ENCODE results near the gene RBM28. TPM values are rescaled to one million over a fixed set of nuclear protein-coding genes. Genes with fewer than 3 reads are reported as not detected.

The RBM28 gene
- total RNA-seq, 4 donors from 2014 or later, result 14.4 to 226 (median 44.0) TPM

DNA sequence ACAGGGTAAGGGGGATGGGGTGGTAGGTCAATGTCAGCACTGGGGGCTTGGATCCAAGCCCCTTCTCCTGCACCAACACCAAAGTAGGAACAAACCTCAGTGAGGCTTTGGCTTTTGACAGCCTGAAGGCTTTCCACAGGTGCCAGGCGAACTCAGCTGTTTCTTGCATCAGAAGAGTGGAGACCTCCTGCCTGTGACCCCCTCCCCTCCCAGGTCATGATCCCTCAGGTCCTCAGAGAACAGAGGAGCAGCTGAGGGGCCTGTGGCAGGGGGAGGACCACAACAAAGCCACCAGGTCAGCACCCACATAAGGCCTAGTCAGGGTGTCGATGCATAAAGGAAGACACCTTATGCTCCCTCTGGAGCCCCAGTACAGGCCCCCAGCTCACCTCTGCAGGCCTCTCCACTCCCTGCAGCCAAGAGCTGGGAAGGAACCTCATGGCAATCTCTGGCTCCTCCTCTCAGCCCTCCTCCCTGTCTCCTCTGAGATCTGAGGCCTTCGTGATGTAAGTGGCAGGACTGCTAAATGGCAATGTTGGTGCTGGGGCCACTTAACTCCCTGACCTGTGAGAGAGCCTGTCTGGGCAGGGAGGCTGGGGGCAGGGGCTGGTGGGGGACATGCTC lies 36.9 kb upstream of the RBM28 start:
- no peak overlapping the region for H3K27ac ChIP-seq
- H3K36me3 ChIP-seq, result no peaks in the 10 kb centered on the region
- H3K9me3 ChIP-seq, result no peaks in the 10 kb centered on the region
- intact Hi-C loops (cut with DNase I; ENCODE audit: low total_unique reads), result no loop called here
- no peaks in the 10 kb centered on the region for H3K4me1 ChIP-seq
- H3K4me3 ChIP-seq, result no peak overlapping the region
- TF ChIP-seq, protein P1, sequence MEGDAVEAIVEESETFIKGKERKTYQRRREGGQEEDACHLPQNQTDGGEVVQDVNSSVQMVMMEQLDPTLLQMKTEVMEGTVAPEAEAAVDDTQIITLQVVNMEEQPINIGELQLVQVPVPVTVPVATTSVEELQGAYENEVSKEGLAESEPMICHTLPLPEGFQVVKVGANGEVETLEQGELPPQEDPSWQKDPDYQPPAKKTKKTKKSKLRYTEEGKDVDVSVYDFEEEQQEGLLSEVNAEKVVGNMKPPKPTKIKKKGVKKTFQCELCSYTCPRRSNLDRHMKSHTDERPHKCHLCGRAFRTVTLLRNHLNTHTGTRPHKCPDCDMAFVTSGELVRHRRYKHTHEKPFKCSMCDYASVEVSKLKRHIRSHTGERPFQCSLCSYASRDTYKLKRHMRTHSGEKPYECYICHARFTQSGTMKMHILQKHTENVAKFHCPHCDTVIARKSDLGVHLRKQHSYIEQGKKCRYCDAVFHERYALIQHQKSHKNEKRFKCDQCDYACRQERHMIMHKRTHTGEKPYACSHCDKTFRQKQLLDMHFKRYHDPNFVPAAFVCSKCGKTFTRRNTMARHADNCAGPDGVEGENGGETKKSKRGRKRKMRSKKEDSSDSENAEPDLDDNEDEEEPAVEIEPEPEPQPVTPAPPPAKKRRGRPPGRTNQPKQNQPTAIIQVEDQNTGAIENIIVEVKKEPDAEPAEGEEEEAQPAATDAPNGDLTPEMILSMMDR (IDR thresholded peaks at IDR 0.05), result no peak
- no peak for TF ChIP-seq POLR2A (IDR thresholded peaks at IDR 0.05)
- no peak for DNase-seq
- H3K27me3 ChIP-seq, result no peaks in the 10 kb centered on the region

DNA sequence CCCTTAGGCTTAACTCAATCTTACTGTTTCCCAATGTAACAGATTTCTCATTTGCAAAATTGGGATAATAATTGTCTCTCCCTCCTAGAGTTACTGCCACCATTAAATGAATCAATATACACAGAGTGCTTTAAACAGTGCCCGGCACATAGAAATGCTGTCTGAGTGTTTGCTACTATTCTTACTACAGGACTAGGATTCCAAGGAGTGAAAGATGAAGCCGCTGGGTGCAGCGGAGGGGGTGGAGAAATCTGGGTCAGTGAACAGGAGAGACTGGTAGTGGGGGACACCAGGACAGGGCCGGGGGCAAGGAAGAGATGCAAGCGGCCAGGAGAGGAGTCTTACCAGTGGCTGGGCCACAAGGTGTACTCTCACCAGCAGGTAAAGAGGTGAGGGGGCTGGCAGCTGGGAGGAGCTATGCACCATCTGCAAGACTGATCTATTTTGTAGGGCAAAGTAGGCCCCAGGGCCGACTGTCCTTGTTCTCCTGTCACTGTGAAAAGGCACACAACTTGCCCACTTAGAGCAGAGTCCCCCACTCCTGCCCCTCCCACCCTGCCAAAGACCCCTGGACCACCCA lies 36.3 kb upstream of the RBM28 start:
- no peaks in the 10 kb centered on the region for H3K9me3 ChIP-seq
- no peak for DNase-seq
- H3K4me1 ChIP-seq, result no peaks in the 10 kb centered on the region
- H3K27me3 ChIP-seq, result no peaks in the 10 kb centered on the region
- H3K4me3 ChIP-seq, result no peak overlapping the region
- H3K27ac ChIP-seq, result no peak overlapping the region
- TF ChIP-seq, protein P1 (IDR thresholded peaks at IDR 0.05), result no peak
- TF ChIP-seq POLR2A (IDR thresholded peaks at IDR 0.05), result no peak
- H3K36me3 ChIP-seq, result no peaks in the 10 kb centered on the region
- intact Hi-C loops (cut with DNase I; ENCODE audit: low total_unique reads), result no loop called here

DNA sequence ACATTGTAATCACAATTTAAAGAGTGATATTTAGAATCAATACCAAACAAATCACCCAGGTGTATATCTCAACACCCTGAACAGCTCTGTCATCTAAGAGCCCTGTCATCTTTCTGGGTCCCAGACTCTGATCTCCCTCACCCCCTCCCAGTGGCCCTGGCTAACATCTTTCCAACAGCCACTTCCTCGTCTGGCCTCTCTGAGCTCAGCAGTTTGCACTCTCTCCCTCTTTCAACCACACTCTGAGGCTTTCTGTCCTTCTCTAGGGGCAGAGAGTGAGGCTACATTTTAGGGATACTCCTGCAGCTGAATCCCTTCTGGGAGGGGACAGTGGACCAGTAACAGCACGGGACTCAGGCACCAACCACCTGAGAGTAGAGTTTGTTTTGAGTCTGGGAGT lies 34.9 kb upstream of the RBM28 start:
- H3K36me3 ChIP-seq, result no peaks in the 10 kb centered on the region
- H3K4me3 ChIP-seq, result no peak overlapping the region
- no peak for DNase-seq
- TF ChIP-seq POLR2A (IDR thresholded peaks at IDR 0.05), result no peak
- TF ChIP-seq, protein P1 (IDR thresholded peaks at IDR 0.05), result no peak
- no peaks in the 10 kb centered on the region for H3K9me3 ChIP-seq
- intact Hi-C loops (cut with DNase I; ENCODE audit: low total_unique reads), result no loop called here
- H3K4me1 ChIP-seq, result no peaks in the 10 kb centered on the region
- no peak overlapping the region for H3K27ac ChIP-seq
- H3K27me3 ChIP-seq, result no peaks in the 10 kb centered on the region

DNA sequence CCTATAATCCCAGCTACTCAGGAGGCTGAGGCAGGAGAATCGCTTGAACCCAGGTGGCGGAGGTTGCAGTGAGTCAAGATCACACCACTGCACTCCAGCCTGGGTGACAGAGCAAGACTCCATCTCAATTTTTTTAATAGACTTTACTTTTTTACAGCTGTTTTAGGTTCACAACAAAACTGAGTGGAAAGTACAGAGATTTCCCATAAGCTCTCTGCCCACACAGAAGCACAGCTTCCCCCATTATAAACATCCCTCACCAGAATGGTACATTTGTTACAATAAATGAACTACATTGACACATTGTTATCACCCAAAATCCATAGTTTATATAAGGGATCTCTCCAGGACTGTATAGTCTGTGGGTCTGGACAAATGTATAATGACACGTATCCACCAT lies 32.4 kb upstream of the RBM28 start:
- no peak overlapping the region for H3K4me3 ChIP-seq
- no peaks in the 10 kb centered on the region for H3K4me1 ChIP-seq
- H3K27ac ChIP-seq, result no peak overlapping the region
- no peaks in the 10 kb centered on the region for H3K36me3 ChIP-seq
- intact Hi-C loops (cut with DNase I; ENCODE audit: low total_unique reads), result no loop called here
- no peaks in the 10 kb centered on the region for H3K27me3 ChIP-seq
- H3K9me3 ChIP-seq, result no peaks in the 10 kb centered on the region
- TF ChIP-seq, protein P1 (IDR thresholded peaks at IDR 0.05), result no peak
- no peak for TF ChIP-seq POLR2A (IDR thresholded peaks at IDR 0.05)
- no peak for DNase-seq

DNA sequence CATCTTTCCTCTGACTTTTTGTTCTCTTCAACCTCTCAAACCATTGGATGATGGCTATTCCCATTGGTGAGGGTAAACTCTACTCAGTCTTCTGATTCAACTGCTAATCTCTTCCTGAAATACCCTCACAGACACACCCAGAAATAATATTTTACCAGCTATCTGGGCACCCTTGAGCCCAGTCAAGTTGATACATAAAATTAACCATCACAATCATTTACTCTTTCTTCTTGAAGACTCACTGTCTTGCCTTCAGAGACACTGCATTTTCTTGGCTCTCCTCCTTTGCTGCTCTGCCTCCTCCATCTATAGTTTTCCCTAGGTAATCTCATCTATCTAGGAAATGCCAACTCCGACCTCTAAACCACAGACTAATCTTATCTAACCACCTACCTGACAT lies 30.3 kb upstream of the RBM28 start:
- no peaks in the 10 kb centered on the region for H3K36me3 ChIP-seq
- intact Hi-C loops (cut with DNase I; ENCODE audit: low total_unique reads), result no loop called here
- no peaks in the 10 kb centered on the region for H3K27me3 ChIP-seq
- no peak overlapping the region for H3K4me3 ChIP-seq
- no peaks in the 10 kb centered on the region for H3K9me3 ChIP-seq
- H3K27ac ChIP-seq, result no peak overlapping the region
- no peaks in the 10 kb centered on the region for H3K4me1 ChIP-seq
- DNase-seq, result no peak
- TF ChIP-seq, protein P1 (IDR thresholded peaks at IDR 0.05), result no peak
- TF ChIP-seq POLR2A (IDR thresholded peaks at IDR 0.05), result no peak
